Epithelial cell of alveolus of lung (primary cell): ENCODE results near the gene ZNF273. TPM values are rescaled to one million over a fixed set of nuclear protein-coding genes. Genes with fewer than 3 reads are reported as not detected.

Experiments used
- total RNA-seq: library from RNA; depleted of rRNA; stranded (reverse); fragments of >200 nt; gene quantifications from 2 replicates; pipeline ENCODE4 v1.2.1, GENCODE V29; 2015

ZNF273 gene
- total RNA-seq = 2.5 and 2.6 TPM in 2 replicates

DNA sequence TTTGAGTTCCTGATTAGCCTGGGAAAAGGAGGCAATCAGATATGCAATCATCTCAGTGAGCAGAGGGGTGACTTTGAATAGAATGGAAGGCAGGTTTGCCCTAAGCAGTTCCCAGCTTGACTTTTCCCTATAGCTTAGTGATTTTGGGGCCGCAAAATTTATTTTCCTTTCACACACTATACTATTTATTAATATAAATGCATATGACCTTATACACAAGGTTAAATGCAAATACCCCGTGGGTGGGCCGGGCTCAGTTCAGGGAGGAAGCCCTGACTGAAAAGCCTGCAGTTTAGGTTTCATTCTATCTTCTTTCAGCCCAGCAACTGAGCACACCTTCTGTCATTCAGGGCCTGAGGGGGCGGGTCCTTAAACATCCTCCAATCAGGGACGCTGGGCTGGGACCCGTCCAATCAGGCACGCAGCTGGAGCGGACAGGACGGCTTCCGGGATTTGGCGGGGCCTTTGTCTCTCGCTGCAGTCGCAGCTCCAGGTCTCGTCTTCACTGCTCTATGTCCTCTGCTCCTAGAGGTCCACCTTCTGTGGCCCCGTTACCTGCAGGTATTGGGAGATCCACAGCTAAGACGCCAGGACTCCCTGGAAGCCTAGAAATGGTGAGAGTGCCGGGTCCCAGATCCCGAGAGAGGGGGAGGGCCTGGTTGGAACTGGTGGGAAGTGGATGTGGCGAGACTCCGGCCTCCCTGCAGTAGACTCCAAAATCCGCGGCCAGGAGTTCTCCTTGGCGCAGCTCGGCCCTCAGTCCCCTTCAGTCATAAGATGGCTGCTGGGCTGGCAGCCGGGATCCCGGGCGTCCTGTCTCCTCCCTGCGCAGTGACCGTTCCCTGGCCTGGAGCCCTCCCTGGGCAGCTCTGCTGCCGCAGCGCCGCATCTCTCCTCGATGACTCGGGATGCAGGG, at the start of gene ZNF273:
TSS of gene ZNF273 (plus strand) at position 468 of the 916 bp plus-strand sequence. CDS start at position 513, 45 bp downstream.

Other genes starting within 250 kb of the ZNF273 start
- gene ZNF107, start 237.1 kb upstream of the ZNF273 start, total RNA-seq = 2.2 and 4.3 TPM in 2 replicates
- gene ZNF138, start 108.8 kb upstream of the ZNF273 start, total RNA-seq = 4.8 and 8.5 TPM in 2 replicates
- 0.52 and 3.4 TPM in 2 replicates for gene ZNF117, start 87.8 kb downstream of the ZNF273 start, total RNA-seq
- gene ERV3-1, start 103.4 kb downstream of the ZNF273 start, total RNA-seq = 1.4 and 3.9 TPM in 2 replicates